NT2/D1 (cell line): ENCODE measurements around the gene RANBP1.

Source experiments
- SUZ12 ChIP-seq: IDR thresholded peaks from 2 replicates; pipeline ENCODE4 v1.6.1; 2011; ENCODE audit not compliant: insufficient read length, insufficient read depth; ENCODE audit errors: extremely low read depth
- YY1 ChIP-seq: IDR thresholded peaks from 2 replicates; pipeline ENCODE4 v1.6.1; 2011; ENCODE audit not compliant: insufficient read length, insufficient read depth
- ZNF274 ChIP-seq: IDR thresholded peaks from 2 replicates; pipeline ENCODE4 v1.6.1; 2011; ENCODE audit warnings: mild to moderate bottlenecking, low read depth, low read length

DNA sequence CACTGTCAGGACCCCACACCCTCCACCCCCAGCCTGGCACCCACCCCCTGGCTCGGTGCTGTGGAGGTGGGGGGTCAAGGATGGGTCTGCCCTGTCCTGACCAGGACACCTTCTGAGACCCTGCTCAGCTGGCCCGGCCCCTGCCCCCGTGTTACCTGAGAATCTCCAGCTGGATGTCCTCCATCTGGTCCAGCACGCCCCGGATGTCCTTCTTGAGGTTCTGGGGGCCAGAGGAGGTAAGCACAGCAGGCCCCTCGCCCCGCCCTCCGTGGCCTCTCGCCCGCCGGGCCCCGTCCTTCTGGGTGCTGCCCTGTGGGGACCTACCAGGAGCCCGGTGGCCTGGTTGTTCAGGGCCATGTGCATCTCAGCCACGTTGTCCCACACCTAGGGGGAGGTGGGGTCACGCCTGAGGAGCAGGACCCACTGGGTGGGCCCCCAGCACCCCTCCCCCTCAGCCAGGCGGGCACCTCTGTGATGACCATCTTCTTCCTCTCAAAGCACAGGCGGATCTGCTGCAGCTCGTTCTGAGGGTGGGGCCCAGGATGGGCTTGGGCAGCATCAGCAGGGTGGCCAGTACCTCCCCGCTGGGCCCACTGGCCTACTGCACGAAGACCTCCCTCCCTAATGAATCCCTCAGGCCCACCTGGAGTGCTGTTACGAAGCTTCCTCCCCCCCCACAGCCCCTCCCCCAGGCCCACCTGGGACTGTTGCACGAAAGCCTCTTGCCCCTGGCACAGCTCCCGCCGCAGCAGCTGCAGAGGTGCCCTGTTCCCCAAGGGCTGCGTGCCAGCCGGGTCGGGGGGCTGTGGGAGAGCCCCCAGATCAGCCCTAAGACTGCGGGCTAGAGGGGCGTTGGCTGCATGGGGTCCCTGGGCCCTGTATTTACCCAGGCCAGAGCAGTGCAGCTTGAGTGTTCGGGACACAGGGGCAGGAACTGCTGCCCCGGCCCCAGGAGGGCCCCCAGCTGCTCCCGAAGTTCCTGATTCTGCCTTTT is 33.6 kb downstream of the RANBP1 start:
- no peak for TF ChIP-seq YY1
- no peak for TF ChIP-seq ZNF274
- no peak for TF ChIP-seq SUZ12
